Adipose tissue (tissue), 3 donors: ENCODE data around the gene KDELR3. TPM values are rescaled to one million over a fixed set of nuclear protein-coding genes. Genes with fewer than 3 reads are reported as not detected.

Experiments used
- polyA plus RNA-seq, 3 donors: library from polyadenylated mRNA; stranded (reverse); fragments of 200-250 nt; gene quantifications; one replicate each; pipeline ENCODE4 v1.2.3, GENCODE V29; 2013
- donor health status: healthy with polysubstance abuse.
- donor health status: Bipolar disorder and iron deficiency.
- donor health status: healthy.

KDELR3 gene
- polyA plus RNA-seq, 3 donors, result 6.5 to 24.2 (median 8.0) TPM

Other genes starting within 250 kb of the KDELR3 start
- gene TMEM184B, start 195.1 kb upstream of the KDELR3 start, polyA plus RNA-seq, result 10 to 100 TPM; 14.0 to 50.2 (median 37.3) TPM
- gene CSNK1E, start 150.7 kb upstream of the KDELR3 start, polyA plus RNA-seq, result 100 to 1,000 TPM in 2 of 3 donors, 10 to 100 TPM in 1; 77.8 to 139 (median 123) TPM
- gene KCNJ4, start 12.9 kb upstream of the KDELR3 start, polyA plus RNA-seq, result not detected
- gene DDX17, start 38.2 kb downstream of the KDELR3 start, polyA plus RNA-seq, result 100 to 1,000 TPM; 124 to 144 (median 140) TPM
- gene DMC1, start 102.1 kb downstream of the KDELR3 start, polyA plus RNA-seq, result 10 to 100 TPM in 1 of 3 donors, under 1 TPM in 2; 0.16 to 18.2 (median 0.23) TPM
- gene FAM227A, start 188.3 kb downstream of the KDELR3 start, polyA plus RNA-seq, result under 1 TPM in 2 of 3 donors, not detected in 1; 0.04 to 0.15 TPM
- gene CBY1, start 188.5 kb downstream of the KDELR3 start, polyA plus RNA-seq, result 10 to 100 TPM; 22.8 to 69.5 (median 23.6) TPM
- 10 to 100 TPM; 18.6 to 48.8 (median 39.9) TPM for gene TOMM22, start 213.9 kb downstream of the KDELR3 start, polyA plus RNA-seq
- gene JOSD1, start 232.8 kb downstream of the KDELR3 start, polyA plus RNA-seq, result 10 to 100 TPM; 22.5 to 37.8 (median 34.1) TPM
- 10 to 100 TPM; 13.2 to 20.9 (median 13.9) TPM for gene GTPBP1, start 237.8 kb downstream of the KDELR3 start, polyA plus RNA-seq